ENCODE results near the gene ANKRD6. TPM values are rescaled to one million over a fixed set of nuclear protein-coding genes. Genes with fewer than 3 reads are reported as not detected.

ANKRD6 gene
- total RNA-seq, result 3.1 and 14.5 TPM in 2 replicates

DNA sequence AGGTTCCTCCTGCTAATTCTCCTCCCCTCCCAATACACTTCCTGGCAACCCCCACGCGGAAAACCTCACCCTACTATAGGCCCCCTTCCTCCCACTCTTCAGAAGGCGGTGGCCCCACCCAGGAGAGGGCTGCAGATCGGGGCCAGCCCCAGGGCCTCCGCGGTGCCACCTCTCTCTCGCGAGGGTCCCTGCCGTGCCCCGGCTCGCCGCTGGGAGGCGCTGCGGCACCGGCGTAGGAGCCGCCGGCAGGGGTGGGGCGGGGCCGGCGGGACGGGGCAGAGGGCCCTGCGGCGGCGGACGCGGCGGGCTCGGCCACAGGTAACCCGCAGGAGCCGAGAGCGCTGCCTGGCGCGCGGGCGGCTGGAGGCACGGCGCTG lies at the start of gene ANKRD6:
Gene ANKRD6, plus strand, starts transcription at position 278 of the 377 bp plus-strand sequence. CDS start 133,825 bp downstream, outside the sequence.

DNA sequence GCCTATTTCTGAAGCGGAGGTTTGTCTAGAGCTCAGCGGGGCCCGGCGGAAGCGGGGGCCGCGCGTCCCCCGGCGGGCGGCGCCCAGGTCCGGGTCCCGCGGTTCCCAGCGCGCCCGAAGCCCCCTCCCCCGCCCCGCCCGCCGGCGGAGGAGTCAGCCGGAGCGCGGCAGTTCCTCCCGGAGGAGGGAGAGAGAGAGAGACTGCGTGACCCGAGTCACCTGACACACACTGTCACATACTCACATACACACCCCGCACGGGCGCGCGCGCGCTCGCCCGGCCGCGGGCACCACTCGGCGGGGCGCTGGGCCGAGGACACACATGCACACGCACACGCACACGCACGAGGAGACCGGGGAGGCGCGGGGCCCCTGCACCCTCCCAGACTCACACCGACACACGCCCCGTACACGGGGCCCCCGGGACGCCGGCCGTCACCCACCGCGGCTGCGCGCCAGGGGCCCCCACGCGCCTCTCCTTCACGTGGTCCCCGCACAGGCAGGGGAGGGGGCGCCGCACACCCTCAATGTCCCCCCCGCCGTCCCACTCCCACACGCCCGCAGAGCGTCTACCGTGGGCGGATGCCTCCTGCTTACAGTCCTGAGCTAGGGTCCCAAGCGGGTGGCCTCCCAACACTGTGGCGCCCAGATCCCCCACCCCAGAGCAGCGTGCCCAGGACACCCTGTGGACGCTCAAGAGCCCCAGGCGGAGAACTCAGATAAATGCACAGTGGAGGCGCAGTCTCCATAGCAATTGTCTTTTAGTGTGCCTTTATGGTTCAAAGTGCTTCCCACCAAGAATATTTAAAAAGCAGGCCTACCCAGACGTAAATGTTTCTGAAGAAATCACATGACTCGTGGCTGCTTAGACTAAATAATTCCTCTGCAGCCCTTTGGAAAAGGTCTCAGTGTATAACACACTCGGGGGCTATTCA lies 20.6 kb upstream of the ANKRD6 start, which contains the start of gene RRAGD:
Gene RRAGD, minus strand, starts transcription at position 203 of the 935 bp plus-strand sequence. CDS start 280 bp downstream, outside the sequence.

DNA sequence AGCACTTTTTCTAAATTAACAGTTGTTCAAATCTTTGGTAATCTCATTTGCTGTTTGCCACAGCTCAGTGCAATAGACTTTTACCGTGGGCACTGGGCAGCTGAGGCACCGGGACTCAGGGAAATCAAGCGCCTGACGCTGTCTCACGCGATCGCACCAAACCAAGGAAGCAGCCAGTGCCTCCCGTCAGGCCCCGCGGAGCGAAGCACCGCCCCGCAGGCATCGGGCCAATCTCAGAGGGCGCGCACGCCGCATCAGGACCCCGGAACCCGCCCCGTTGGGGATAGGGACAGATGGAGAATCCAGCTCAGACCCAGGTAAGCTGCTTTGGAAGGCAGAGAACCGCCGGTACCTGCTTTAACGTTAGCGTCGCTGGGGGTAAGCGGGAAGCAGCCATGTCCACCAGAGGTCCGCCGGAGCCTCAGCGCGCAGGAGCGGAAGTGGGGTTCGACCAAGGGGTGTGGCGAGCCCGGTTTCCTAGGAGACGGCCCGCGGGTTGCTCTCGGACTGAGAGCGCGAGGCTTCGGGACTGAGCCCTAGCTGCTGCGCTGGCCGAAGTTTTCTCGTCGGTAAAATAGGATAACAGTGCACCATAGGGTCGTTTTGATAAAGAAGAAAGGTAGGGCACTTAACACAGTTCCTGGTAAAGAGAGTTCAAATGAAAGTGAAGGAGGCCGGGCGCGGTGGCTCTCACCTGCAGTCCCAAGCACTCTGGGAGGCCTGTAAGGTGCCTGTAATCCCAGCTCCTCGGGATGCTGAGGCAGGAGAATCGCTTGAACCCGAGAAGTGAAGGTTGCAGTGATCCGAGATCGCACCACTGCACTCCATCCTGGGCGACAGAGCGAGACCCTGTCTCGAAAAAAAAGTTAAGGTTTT lies 205.6 kb downstream of the ANKRD6 start, which contains the start of gene LYRM2:
Gene LYRM2, minus strand, starts transcription at position 428 of the 876 bp plus-strand sequence. Its CDS starts 31 bp downstream, at position 397.

Small RNA genes lying within 50 kb of the gene (small RNA-seq; reads per million reads assigned to genes)
- gene RN7SL11P, result not detected

Other genes starting within 250 kb of the ANKRD6 start
- not detected in 2 replicates for gene GABRR1, start 215.8 kb upstream of the ANKRD6 start, total RNA-seq
- gene GABRR2, start 117.9 kb upstream of the ANKRD6 start, total RNA-seq, result 0.54 and 1.2 TPM in 2 replicates
- 80.1 and 210 TPM in 2 replicates for gene UBE2J1, start 80.4 kb upstream of the ANKRD6 start, total RNA-seq
- 0.54 and 0.79 TPM in 2 replicates for gene RRAGD, start 20.9 kb upstream of the ANKRD6 start, total RNA-seq
- gene LYRM2, start 205.6 kb downstream of the ANKRD6 start, total RNA-seq, result 14.0 and 18.1 TPM in 2 replicates

Measured in placental epithelial cell (primary cell).